IMR-90 (cell line): Measurements from ENCODE around the gene MPV17. TPM values are rescaled to one million over a fixed set of nuclear protein-coding genes. Genes with fewer than 3 reads are reported as not detected.

Source experiments
- ATAC-seq: fragments of 200-7000 bp; cut with Tn5 transposase; 2 replicates; pipeline ENCODE4 v1.9.1; 2020; ENCODE audit warnings: low read depth, mild to moderate bottlenecking, moderate library complexity
- BruUV-seq: library from RNA; stranded (reverse); fragments of 400-500 nt; replicated peaks from 2 replicates; lab custom pipeline; 2021; lab: Mats Ljungman, UMichigan
- CTCF ChIA-PET: fragments of 300-600 bp; formaldehyde crosslinking; extraction: SDS; loops from one replicate; lab custom pipeline; 2021; ENCODE audit warnings: antibody characterized with exemption; lab: Yijun Ruan, JAX
- POLR2A ChIA-PET: fragments of 300-600 bp; sonication (Branson Sonifier 250); formaldehyde crosslinking; loops from one replicate; lab custom pipeline; 2022; ENCODE audit warnings: antibody characterized with exemption; ENCODE audit not compliant: unreplicated experiment; lab: Charles Lee
- DNase-seq: peaks from one replicate; pipeline ENCODE4 v3.0.0; 2013
- H2AFZ ChIP-seq: replicated peaks from 2 replicates; pipeline ENCODE3; 2013; ENCODE audit warnings: low read length, mild to moderate bottlenecking; ENCODE audit not compliant: poor library complexity
- H2AK5ac ChIP-seq: 2 replicates; pipeline ENCODE4 v1.6.1; 2013; ENCODE audit warnings: low read depth, low read length, inconsistent platforms
- H2AK9ac ChIP-seq: replicated peaks from 2 replicates; pipeline ENCODE3; 2013; ENCODE audit warnings: mild to moderate bottlenecking, low read depth, low read length, moderate library complexity; ENCODE audit not compliant: poor library complexity
- H2BK120ac ChIP-seq: 2 replicates; pipeline ENCODE4 v1.6.1; 2013; ENCODE audit warnings: low read depth, low read length, inconsistent platforms
- H2BK15ac ChIP-seq: 3 replicates; pipeline ENCODE4 v1.6.1; 2013; ENCODE audit warnings: low read depth, low read length, inconsistent platforms
- H2BK20ac ChIP-seq: 2 replicates; pipeline ENCODE4 v1.6.1; 2013; ENCODE audit warnings: low read depth, mild to moderate bottlenecking, inconsistent platforms, low read length, moderate library complexity
- H2BK5ac ChIP-seq: 2 replicates; pipeline ENCODE4 v1.6.1; 2013; ENCODE audit warnings: mild to moderate bottlenecking, low read depth, low read length, inconsistent platforms; ENCODE audit not compliant: poor library complexity, severe bottlenecking
- H3K14ac ChIP-seq: replicated peaks from 2 replicates; pipeline ENCODE4 v1.6.1; 2013; ENCODE audit warnings: low read depth, low read length, inconsistent platforms
- H3K18ac ChIP-seq: 2 replicates; pipeline ENCODE4 v1.6.1; 2013; ENCODE audit warnings: low read depth, low read length, control low read depth
- H3K23ac ChIP-seq: 2 replicates; pipeline ENCODE4 v1.6.1; 2013; ENCODE audit warnings: low read depth, low read length, inconsistent platforms
- H3K27ac ChIP-seq: 2 replicates; pipeline ENCODE4 v1.5.1; 2013; ENCODE audit warnings: mild to moderate bottlenecking, control low read depth, low read length; ENCODE audit not compliant: insufficient read depth
- H3K27me3 ChIP-seq: 2 replicates; pipeline ENCODE4 v1.6.1; 2013; ENCODE audit warnings: low read length; ENCODE audit not compliant: control insufficient read depth, insufficient read depth
- H3K36me3 ChIP-seq: 2 replicates; pipeline ENCODE4 v1.6.1; 2013; ENCODE audit warnings: low read length, mixed read lengths; ENCODE audit not compliant: control insufficient read depth, insufficient read depth
- H3K4ac ChIP-seq: 2 replicates; pipeline ENCODE4 v1.6.1; 2013; ENCODE audit warnings: low read depth, low read length, inconsistent platforms
- H3K4me1 ChIP-seq: 2 replicates; pipeline ENCODE4 v1.6.1; 2013; ENCODE audit warnings: low read length, mixed read lengths; ENCODE audit not compliant: control insufficient read depth, insufficient read depth
- H3K4me2 ChIP-seq: 2 replicates; pipeline ENCODE4 v1.6.1; 2013; ENCODE audit warnings: low read depth, mild to moderate bottlenecking, control low read depth, low read length, moderate library complexity
- H3K4me3 ChIP-seq: 2 replicates; pipeline ENCODE4 v1.5.1; 2013; ENCODE audit warnings: low read depth, mild to moderate bottlenecking, control low read depth, low read length, moderate library complexity; ENCODE audit not compliant: insufficient read depth
- H3K56ac ChIP-seq: 2 replicates; pipeline ENCODE4 v1.6.1; 2013; ENCODE audit warnings: low read length, inconsistent platforms; ENCODE audit not compliant: insufficient read depth; ENCODE audit errors: extremely low read depth
- H3K79me1 ChIP-seq, 2 experiments: 2 replicates each; pipeline ENCODE4 v1.6.1; 2013; ENCODE audit warnings: low read length in 2 of 2, inconsistent platforms in 1 of 2, low read depth in 1 of 2
- H3K9ac ChIP-seq: 2 replicates; pipeline ENCODE4 v1.6.1; 2013; ENCODE audit warnings: low read depth, low read length, control low read depth
- H3K9me1 ChIP-seq: 2 replicates; pipeline ENCODE4 v1.6.1; 2013; ENCODE audit warnings: low read length, inconsistent platforms; ENCODE audit not compliant: insufficient read depth
- H3K9me3 ChIP-seq: 2 replicates; pipeline ENCODE4 v1.6.1; 2013; ENCODE audit warnings: low read length; ENCODE audit not compliant: control insufficient read depth, insufficient read depth
- H4K20me1 ChIP-seq: 2 replicates; pipeline ENCODE4 v1.6.1; 2013; ENCODE audit warnings: low read length, inconsistent platforms; ENCODE audit not compliant: insufficient read depth
- H4K5ac ChIP-seq: 2 replicates; pipeline ENCODE4 v1.6.1; 2013; ENCODE audit warnings: mild to moderate bottlenecking, low read depth, low read length, control low read depth
- H4K8ac ChIP-seq, 2 experiments: 2 replicates each; pipeline ENCODE4 v1.6.1; 2013; ENCODE audit warnings: low read depth in 2 of 2, low read length in 2 of 2, control low read depth in 1 of 2, inconsistent platforms in 1 of 2
- H4K91ac ChIP-seq: 2 replicates; pipeline ENCODE4 v1.6.1; 2013; ENCODE audit warnings: low read depth, low read length, inconsistent platforms; ENCODE audit not compliant: insufficient read depth
- CHD1 ChIP-seq: IDR thresholded peaks from 2 replicates; pipeline ENCODE4 v1.6.1; 2012; ENCODE audit warnings: low read depth, low read length, improper control_type of control experiment
- CTCF ChIP-seq: conservative IDR thresholded peaks from 2 replicates; pipeline ENCODE4 v1.5.1; 2012; ENCODE audit warnings: mild to moderate bottlenecking, low read depth, low read length, improper control_type of control experiment
- MXI1 ChIP-seq: IDR thresholded peaks from 2 replicates; pipeline ENCODE4 v1.6.1; 2012; ENCODE audit warnings: low read depth, mild to moderate bottlenecking, low read length, moderate library complexity, borderline replicate concordance
- NFE2L2 ChIP-seq: fragments of 150-350 bp; IDR thresholded peaks from 2 replicates; pipeline ENCODE4 v1.6.1; 2016; ENCODE audit warnings: low read depth, mild to moderate bottlenecking, low read length
- POLR2A ChIP-seq: IDR thresholded peaks from 2 replicates; pipeline ENCODE4 v1.6.1; 2012; ENCODE audit warnings: mild to moderate bottlenecking, low read depth, low read length
- SMC3 ChIP-seq: fragments of 150-350 bp; IDR thresholded peaks from 2 replicates; pipeline ENCODE4 v1.6.1; 2016; ENCODE audit warnings: low read depth, mild to moderate bottlenecking, antibody characterized with exemption, low read length, moderate library complexity
- WGBS, 2 experiments: methylation state at CpG; one replicate each; pipeline versions ENCODE4 v1.1.5 to v1.1.7; 2013; ENCODE audit warnings: missing lambda C conversion rate in 2 of 2; ENCODE audit not compliant: insufficient read length in 1 of 2; ENCODE audit errors: extremely low coverage in 2 of 2; 5-methylcytosine and 5-hydroxymethylcytosine counted together
- dilution Hi-C: fragments of 300-500 bp; cut with HindIII; formaldehyde crosslinking; loops from one replicate; pipeline ENCODE4 v1.14.3; 2018; ENCODE audit warnings: low sequenced_read_pairs; ENCODE audit not compliant: unreplicated experiment
- in situ Hi-C: fragments of 300-500 bp; cut with MboI; formaldehyde crosslinking; loops from 3 replicates; pipeline ENCODE4 v1.14.3; 2019; ENCODE audit warnings: low sequenced_read_pairs, inconsistent platforms, mixed read lengths
- intact Hi-C: fragments of 100-400 bp; cut with micrococcal nuclease; formaldehyde crosslinking; loops from 2 replicates; pipeline ENCODE4 v1.10.0; 2022
- polyA plus RNA-seq, 3 experiments: library from polyadenylated mRNA; depleted of rRNA; stranded (reverse); fragments of >200 nt; gene quantifications; 2 replicates each; pipeline ENCODE4 v1.2.3, GENCODE V29; 2012; ENCODE audit warnings: low replicate concordance in 1 of 3
- total RNA-seq: library from RNA; depleted of rRNA; stranded (reverse); fragments of >200 nt; gene quantifications from 2 replicates; pipeline ENCODE4 v1.2.3, GENCODE V29; 2012

The MPV17 gene
- total and polyA plus RNA-seq, 2 of the 4 experiments (the other 2 are of a cell fraction), result 70.4 to 160 TPM

- H3K4me1 ChIP-seq, result no peaks in the 10 kb centered on the region; the same call in 1 of the 2 replicates
- no peak within 1 kb of the TSS for H3K9ac ChIP-seq
- no peak within 1 kb of the TSS for H4K5ac ChIP-seq
- ATAC-seq (peak; percentile 81), DNase-seq (peak; percentile 34)
- dilution Hi-C loops, result no loop called here
- 30% methylated on average over 5 of the region's 25 CpGs; no CpG with 5 or more reads in 1 of the 2 experiments for WGBS, 2 experiments
- H3K27me3 ChIP-seq, result peaks cover 41% of the 10 kb centered on the region
- BruUV-seq, result no TSS peak
- H3K4me3 ChIP-seq, result no peak within 1 kb of the TSS
- POLR2A ChIA-PET, result no interaction called here
- peaks cover 14% of the 10 kb centered on the region for H3K36me3 ChIP-seq
- intact Hi-C loops, result no loop called here
- no peak within 1 kb of the TSS for H2BK120ac ChIP-seq
- CTCF ChIA-PET, result no interaction called here
- no peak within 1 kb of the TSS for H3K27ac ChIP-seq
- H3K18ac ChIP-seq, result no peak within 1 kb of the TSS
- H3K9me3 ChIP-seq, result no peaks in the 10 kb centered on the region; the same call in 1 of the 2 replicates
- no peak within 1 kb of the TSS for H2BK5ac ChIP-seq
- H2AFZ ChIP-seq, result peak within 1 kb of the TSS; percentile 21
- no peak within 1 kb of the TSS for H2BK15ac ChIP-seq
- no peaks in the 10 kb centered on the region for H3K79me1 ChIP-seq
- H2AK9ac ChIP-seq, result peak within 1 kb of the TSS; percentile 10
- H4K91ac ChIP-seq, result no peak within 1 kb of the TSS
- H4K20me1 ChIP-seq, result peaks cover 10% of the 10 kb centered on the region
- no peak within 1 kb of the TSS for H3K23ac ChIP-seq
- no peaks in the 10 kb centered on the region; the same call in 1 of the 2 replicates for H3K9me1 ChIP-seq
- TF ChIP-seq POLR2A (no peak), SMC3 (no peak), MXI1 (peak; percentile 96), NFE2L2 (no peak), CHD1 (no peak), CTCF (no peak)
- no peak within 1 kb of the TSS for H2AK5ac ChIP-seq
- no peak within 1 kb of the TSS for H3K56ac ChIP-seq
- no peak within 1 kb of the TSS for H2BK20ac ChIP-seq
- no peak within 1 kb of the TSS for H3K14ac ChIP-seq
- in situ Hi-C loops, result no loop called here
- no peak within 1 kb of the TSS for H3K4ac ChIP-seq
- no peak within 1 kb of the TSS for H3K4me2 ChIP-seq
- H4K8ac ChIP-seq, result no peak within 1 kb of the TSS
These were observed 14.5 kb downstream of the MPV17 start, which contains the start of gene UCN for GRCh38 chr2:27308359-27308881. UCN (minus strand) TSS chr2:27308445; CDS start chr2:27307895, 550 bp downstream.
